H7 (cell line): ENCODE measurements around the gene FMO2. TPM values are rescaled to one million over a fixed set of nuclear protein-coding genes. Genes with fewer than 3 reads are reported as not detected.

Experiments
- DNase-seq: peaks from one replicate; pipeline ENCODE4 v3.0.0; 2012
- H3K27me3 ChIP-seq: 2 replicates; pipeline ENCODE4 v1.6.0; 2011; ENCODE audit warnings: mild to moderate bottlenecking, low read length; ENCODE audit not compliant: control insufficient read depth, insufficient read depth
- H3K36me3 ChIP-seq: replicated peaks from 2 replicates; pipeline ENCODE4 v1.5.1; 2011; ENCODE audit warnings: low read length; ENCODE audit not compliant: control insufficient read depth, insufficient read depth
- H3K4me3 ChIP-seq: 2 replicates; pipeline ENCODE4 v1.5.1; 2011; ENCODE audit warnings: low read depth, mild to moderate bottlenecking, control low read depth, low read length, moderate library complexity; ENCODE audit not compliant: insufficient read depth
- total RNA-seq: library from RNA; depleted of rRNA; stranded (reverse); fragments of >200 nt; shearing (Covaris generic); gene quantifications from 2 replicates; pipeline ENCODE4 v1.2.3, GENCODE V29; 2014

Gene FMO2
- total RNA-seq, 1 experiment from 2014 or later = 0.03 TPM

GRCh38 chr1:171160211-171160610 is 24.9 kb upstream of the FMO2 start:
- no peak for DNase-seq
- Histone ChIP-seq H3K4me3 (no peak overlapping the region), H3K27me3 (no peaks in the 10 kb centered on the region), H3K36me3 (no peaks in the 10 kb centered on the region)

GRCh38 chr1:171160639-171161354 is 24.3 kb upstream of the FMO2 start:
- peak; percentile 11 for DNase-seq
- Histone ChIP-seq H3K36me3 (no peaks in the 10 kb centered on the region), H3K27me3 (no peaks in the 10 kb centered on the region), H3K4me3 (no peak overlapping the region)

GRCh38 chr1:171161431-171161830 is 23.7 kb upstream of the FMO2 start:
- Histone ChIP-seq H3K27me3 (no peaks in the 10 kb centered on the region), H3K4me3 (no peak overlapping the region), H3K36me3 (no peaks in the 10 kb centered on the region)
- DNase-seq = no peak

GRCh38 chr1:171166361-171166760 is 18.7 kb upstream of the FMO2 start:
- no peaks in the 10 kb centered on the region for H3K36me3 ChIP-seq
- no peak for DNase-seq

DNA sequence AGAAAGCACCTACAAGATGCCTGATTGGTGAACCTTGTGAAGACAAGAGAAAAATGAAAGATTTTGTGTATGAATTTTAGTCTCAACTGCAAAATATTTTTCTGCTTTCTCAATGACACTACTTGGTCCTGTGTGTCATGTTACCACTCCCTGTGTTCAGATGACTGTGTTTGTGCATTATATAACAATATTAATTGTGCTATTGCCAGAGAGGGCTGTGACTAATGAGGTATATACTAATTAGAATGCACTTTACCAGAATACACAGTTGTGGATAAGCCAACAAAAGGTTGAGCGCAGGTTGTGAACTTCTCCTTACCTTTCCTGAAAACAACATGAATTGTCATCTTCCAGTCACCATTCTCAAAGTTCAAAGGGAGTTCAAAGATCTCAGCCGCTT is 17.3 kb upstream of the FMO2 start:
- Histone ChIP-seq H3K27me3 (no peaks in the 10 kb centered on the region), H3K4me3 (no peak overlapping the region), H3K36me3 (no peaks in the 10 kb centered on the region)
- no peak for DNase-seq

More at GRCh38 chr1:171166361-171166760, 18.7 kb upstream of the FMO2 start:
- Histone ChIP-seq H3K27me3 (no peaks in the 10 kb centered on the region), H3K4me3 (no peak overlapping the region)

DNA sequence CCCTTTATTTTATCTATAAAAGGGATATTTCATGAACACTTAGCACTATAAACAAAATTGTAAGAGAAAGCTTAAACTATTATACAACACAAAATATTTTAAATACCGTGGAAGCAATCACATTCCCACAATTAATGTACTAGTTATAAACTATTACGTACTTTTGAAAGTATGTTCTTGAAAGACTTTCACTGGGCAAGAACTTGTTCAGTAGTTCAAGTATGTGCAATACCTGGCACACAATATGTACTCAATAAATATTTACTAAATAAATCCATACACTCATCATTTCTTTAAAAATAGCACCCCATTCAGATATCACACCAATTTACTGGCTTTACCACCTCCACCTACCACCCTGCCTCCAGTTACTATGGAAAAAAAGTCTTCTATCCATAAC is 12.6 kb upstream of the FMO2 start:
- Histone ChIP-seq H3K27me3 (no peaks in the 10 kb centered on the region), H3K4me3 (no peak overlapping the region), H3K36me3 (no peaks in the 10 kb centered on the region)
- no peak for DNase-seq

- DNase-seq = no peak
- Histone ChIP-seq H3K36me3 (no peaks in the 10 kb centered on the region), H3K4me3 (no peak overlapping the region), H3K27me3 (no peaks in the 10 kb centered on the region)
Observed at GRCh38 chr1:171173069-171173468, 12.0 kb upstream of the FMO2 start.

DNA sequence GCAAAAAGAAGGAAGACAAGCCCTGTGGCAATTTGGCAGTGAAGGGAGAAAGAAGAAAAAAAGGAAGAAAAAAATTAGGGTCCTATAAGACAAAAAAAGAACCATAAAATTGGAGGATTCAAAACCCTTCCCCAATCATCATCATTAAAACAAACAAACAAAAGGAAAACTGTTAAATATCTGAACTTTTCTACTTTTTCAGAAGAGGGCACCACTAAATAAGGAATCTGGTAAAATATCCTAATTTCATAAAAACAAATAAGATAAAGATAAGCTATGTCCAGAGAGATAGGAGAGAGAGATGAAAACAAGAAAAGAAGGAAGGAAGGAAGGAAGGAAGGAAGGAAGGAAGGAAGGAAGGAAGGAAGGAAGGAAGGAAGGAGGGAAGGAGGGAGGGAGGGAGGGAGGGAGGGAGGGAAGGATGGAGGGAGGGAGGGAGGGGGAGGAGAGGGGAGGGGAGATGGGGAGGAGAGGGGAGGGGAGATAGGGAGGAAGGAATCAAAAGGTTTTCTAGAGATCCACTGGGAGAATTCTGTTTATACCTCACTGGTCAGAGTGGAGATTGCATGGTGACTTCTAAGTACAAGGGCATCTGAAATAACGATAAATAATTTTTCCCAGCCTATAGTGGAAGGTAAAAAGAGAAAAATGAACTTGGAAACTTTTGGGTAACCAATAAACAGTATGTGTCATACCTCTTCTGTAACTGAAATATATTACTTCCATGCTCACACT is 10.4 kb upstream of the FMO2 start:
- no peaks in the 10 kb centered on the region for H3K27me3 ChIP-seq
- no peak overlapping the region for H3K4me3 ChIP-seq
- H3K36me3 ChIP-seq = no peaks in the 10 kb centered on the region
- DNase-seq = no peak

DNA sequence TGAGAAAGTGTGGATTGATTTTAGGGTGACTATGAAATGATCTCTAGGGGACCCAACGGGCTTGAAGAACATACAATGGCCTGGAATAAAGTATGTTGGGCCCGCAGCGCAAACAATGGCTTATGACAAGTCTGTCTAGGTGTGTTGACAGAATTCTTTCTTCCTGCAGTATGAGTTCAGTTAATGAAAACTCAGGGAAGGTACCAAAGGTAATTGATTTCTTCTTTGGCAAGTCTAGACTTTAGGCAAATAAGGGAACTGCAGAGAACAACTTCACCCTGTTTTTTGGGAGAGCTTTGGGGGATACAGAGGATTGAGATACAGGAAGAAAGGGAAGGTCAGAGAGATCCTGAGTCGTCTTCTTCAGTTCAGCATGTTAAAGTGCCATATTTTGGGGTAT is 7.8 kb upstream of the FMO2 start:
- no peaks in the 10 kb centered on the region for H3K36me3 ChIP-seq

DNA sequence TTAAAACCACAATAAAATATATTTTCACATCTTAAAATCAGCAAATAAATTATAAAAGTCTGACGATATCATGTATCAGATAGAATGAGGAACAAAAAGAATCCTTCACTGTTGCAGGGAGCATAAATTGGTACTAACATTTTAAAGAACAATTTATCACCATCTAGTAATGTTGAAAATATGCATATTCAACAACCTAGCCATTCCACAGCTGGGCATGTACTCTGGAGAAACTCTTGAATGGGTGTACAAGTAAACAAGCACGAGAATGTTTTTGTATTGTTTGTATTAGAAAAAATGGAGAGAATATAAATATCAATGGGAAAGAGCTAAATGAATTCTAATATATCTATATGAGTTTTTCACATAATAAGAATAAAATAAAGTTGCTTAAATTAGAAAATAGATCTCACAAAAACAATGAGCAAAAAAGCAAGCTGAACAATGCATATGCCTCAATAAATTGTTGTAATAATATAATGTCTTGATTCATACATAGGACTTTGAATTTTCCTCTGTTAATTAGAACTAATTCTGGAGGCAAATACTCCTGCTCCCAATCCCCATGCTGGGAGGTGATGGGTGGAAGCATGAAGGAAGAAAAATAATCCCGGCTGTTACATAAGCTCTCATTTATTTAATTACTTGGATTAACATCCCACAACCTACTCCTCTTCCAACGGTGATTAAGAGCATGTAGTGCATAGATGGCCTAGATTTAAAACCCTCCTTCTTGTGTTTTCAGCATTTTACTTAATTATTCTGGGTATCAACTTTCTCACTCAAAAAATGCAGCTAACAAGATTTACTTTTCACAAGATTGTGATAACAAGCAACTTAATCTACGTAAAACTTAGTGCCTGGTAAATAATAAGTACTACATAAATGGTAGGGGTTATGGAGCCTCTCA is 5.5 kb upstream of the FMO2 start:
- Histone ChIP-seq H3K4me3 (no peak overlapping the region), H3K36me3 (no peaks in the 10 kb centered on the region), H3K27me3 (no peaks in the 10 kb centered on the region)
- DNase-seq = no peak

More for the DNA sequence above, 7.8 kb upstream of the FMO2 start:
- H3K4me3 ChIP-seq = no peak overlapping the region
- DNase-seq = no peak
- no peaks in the 10 kb centered on the region for H3K27me3 ChIP-seq

DNA sequence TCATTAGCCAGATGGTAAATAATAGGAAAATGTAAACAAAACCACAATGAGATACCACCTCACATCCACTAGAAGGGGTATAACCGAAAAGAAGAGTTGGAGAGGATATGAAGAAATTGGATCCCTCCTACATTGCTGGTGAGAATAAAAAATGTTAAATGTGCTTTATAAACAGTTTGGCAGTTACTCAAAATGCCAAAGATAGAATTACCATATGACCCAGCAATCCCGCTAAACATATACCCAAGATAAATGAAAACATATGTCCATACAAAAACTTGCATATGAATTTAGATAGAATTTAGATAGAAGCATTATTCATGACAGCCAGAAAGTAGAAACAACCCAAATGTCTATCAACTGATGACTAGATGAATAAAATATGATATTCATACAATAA is 4.4 kb upstream of the FMO2 start:
- DNase-seq = no peak
- no peaks in the 10 kb centered on the region for H3K27me3 ChIP-seq
- no peaks in the 10 kb centered on the region for H3K36me3 ChIP-seq
- no peak overlapping the region for H3K4me3 ChIP-seq

- no peaks in the 10 kb centered on the region for H3K27me3 ChIP-seq
- H3K4me3 ChIP-seq = no peak overlapping the region
- no peaks in the 10 kb centered on the region for H3K36me3 ChIP-seq
- DNase-seq = peak; percentile 68
Observed at GRCh38 chr1:171188388-171189266, 3.5 kb downstream of the FMO2 start.

DNA sequence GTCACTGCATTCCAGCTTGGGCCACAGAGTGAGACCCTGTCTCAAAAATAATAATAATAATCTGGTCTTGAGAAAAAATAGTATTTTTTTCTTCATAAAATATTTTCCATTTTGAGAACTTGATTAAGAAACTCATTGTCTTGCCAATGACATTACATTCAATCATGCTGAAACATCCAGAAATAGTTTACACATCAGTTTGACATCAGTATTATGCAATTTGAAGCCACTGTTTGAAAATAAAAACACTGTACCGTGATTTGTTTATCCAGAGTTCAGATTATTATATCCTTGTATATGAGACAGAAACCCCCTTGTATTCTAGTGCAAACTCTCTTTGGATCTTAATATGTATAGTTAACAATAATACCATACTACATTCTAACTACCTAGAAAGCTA is 6.9 kb downstream of the FMO2 start:
- H3K27me3 ChIP-seq = no peaks in the 10 kb centered on the region
- DNase-seq = no peak

DNA sequence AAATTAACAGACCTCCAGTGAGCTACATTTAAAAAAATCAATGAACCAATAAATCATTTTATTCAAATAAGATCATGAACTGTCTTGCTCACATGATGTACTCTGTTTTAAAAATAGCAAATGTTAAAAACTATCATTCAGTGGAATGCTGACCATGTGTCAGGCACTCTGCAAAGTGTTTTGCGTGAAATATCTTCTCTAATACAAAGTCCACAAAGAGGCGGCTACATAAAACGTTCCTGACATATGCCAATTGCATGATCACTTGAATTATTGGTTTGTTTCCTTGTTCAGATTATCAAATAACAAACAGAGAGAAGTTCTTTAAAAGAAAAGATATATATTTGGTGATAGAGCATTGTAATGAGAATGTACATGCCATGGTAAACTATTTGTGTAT is 10.7 kb downstream of the FMO2 start:
- no peak overlapping the region for H3K4me3 ChIP-seq
- DNase-seq = no peak
- H3K36me3 ChIP-seq = no peaks in the 10 kb centered on the region
- no peaks in the 10 kb centered on the region for H3K27me3 ChIP-seq

More for the DNA sequence above, 6.9 kb downstream of the FMO2 start:
- H3K36me3 ChIP-seq = no peaks in the 10 kb centered on the region
- H3K4me3 ChIP-seq = no peak overlapping the region
